HUDEP-2 (cell line): Measurements from ENCODE around the gene RGL3.
"Not testable (repeated sequence)": the region's sequence is repeated elsewhere in the genome, so short reads cannot be mapped to it uniquely, and the experiment has no call there.

Experiments
- DNase-seq, 76 experiments: peaks; one replicate each; lab custom pipeline; 2025; ENCODE audit not compliant: unreplicated experiment in 76 of 76; lab: John Stamatoyannopoulos, UW

Gene RGL3

GRCh38 chr19:11418549-11419506 lies at the start of gene RGL3:
Gene RGL3 (minus strand): TSS chr19:11419314. CDS start chr19:11419278, 36 bp downstream.
- DNase-seq: peak in 1 of 76 experiments; percentile 4

DNA sequence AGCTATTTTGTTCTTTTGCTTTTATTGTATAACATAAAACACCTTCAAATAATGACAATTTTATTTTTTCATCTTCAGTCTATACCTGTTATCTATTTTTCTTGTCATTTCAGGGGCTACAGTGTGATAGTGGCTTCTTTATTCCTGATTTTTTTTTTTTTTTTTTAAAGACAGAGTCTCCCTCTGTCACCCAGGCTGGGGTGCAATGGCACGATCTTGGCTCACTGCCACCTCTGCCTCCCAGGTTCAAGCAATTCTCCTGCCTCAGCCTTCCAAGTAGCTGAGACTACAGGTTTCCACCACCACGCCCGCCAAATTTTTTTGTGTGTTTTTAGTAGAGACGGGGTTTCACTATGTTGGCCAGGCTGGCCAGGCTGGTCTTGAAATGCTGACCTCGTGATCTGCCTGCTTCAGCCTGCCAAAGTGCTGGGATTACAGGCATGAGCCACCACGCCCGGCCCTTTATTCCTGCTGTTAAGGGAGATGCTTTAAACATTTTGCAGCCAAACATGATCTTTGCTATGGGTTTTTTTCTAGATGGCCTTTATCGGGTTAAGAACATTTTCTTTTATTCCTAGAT lies 49.2 kb upstream of the RGL3 start:
- DNase-seq: not testable (repeated sequence)

GRCh38 chr19:11465600-11465999 lies 46.5 kb upstream of the RGL3 start:
- DNase-seq: no peak

DNA sequence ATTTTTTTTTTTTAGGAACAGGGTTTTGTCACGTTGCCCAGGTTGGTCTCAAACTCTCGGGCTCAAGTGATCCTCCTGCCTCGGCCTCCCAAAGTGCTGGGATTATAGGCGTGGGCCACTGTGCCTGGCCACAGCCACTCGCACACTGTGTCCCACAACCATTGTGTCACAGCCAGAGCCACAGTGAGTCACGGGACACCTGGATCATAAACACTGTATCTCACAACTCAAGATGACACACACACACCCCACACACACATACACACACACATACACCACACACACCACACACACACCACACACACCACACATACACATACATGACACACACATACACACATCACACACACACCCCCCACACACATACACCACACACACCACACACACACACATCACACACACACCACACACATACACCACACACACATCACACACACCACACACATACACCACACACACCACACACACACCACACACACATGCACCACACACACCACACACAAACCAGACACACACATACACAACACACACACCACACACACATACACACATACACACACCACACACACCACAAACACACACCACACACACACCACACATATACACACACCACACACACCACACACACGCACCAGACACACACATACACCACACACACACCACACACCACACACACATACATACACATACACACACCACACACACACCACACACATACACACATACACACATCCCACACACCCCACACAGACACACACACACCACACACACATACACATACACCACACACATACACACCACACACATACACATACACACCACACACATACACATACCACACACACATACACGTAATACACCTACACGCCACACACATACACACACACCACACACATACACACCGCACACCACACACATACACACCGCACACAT lies 45.5 kb upstream of the RGL3 start:
- DNase-seq: no peak

DNA sequence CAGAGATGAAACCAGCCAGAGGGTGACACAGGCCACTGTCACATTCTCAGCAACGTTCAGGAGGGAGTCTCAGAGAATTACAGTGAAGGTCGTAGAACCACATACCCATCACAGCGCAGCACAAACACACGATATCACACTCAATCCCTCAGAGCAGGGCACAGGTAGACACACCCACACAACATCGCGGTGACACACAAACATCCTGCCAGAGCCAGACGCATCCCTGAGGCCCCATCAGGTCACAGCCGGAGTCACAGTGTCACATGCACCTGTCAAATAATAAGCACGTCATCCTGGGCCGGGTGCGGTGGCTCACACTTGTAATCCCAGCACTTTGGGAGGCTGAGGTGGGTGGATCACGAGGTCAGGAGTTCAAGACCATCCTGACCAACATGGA lies 44.3 kb upstream of the RGL3 start:
- DNase-seq: no peak

DNA sequence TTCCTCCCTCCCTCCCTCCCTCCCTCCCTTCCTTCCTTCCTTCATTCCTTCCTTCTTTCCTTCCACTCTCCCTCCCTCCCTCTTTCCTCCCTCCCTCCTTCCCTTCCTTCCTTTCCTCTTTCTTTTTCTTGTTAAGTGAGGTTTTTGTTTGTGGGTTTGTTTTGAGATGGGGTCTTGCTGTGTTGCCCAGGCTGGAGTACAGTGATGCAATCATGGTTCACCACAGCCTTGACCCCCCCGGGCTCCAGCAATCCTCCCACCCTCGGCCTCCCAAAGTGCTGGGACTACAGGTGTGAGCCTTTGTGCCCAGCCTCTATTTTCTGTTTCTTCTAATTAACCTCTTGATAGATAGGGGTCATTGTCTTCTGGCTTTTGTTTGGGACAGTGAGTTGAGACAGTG lies 42.3 kb upstream of the RGL3 start:
- no peak for DNase-seq

- DNase-seq: peak in 2 of 76 experiments; percentile 9 to 11
Observed at GRCh38 chr19:11460207-11460606, 41.1 kb upstream of the RGL3 start.

DNA sequence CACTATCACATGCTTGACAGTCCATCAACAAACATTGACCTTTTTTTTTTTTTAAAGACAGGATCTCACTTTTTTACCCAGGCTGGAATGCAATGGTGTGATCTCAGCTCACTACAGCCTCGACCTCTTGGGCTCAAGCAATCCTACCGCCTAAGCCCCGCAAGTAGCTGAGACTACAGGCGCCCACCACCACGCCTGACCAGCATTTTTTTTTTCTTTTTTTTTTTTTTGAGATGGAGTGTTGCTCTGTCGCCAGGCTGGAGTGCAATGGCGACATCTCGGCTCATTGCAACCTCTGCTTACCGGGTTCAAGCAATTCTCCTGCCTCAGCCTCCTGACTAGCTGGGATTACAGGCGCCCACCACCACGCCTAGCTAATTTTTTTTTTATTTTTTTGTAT lies 39.8 kb upstream of the RGL3 start:
- DNase-seq: not testable (repeated sequence)

DNA sequence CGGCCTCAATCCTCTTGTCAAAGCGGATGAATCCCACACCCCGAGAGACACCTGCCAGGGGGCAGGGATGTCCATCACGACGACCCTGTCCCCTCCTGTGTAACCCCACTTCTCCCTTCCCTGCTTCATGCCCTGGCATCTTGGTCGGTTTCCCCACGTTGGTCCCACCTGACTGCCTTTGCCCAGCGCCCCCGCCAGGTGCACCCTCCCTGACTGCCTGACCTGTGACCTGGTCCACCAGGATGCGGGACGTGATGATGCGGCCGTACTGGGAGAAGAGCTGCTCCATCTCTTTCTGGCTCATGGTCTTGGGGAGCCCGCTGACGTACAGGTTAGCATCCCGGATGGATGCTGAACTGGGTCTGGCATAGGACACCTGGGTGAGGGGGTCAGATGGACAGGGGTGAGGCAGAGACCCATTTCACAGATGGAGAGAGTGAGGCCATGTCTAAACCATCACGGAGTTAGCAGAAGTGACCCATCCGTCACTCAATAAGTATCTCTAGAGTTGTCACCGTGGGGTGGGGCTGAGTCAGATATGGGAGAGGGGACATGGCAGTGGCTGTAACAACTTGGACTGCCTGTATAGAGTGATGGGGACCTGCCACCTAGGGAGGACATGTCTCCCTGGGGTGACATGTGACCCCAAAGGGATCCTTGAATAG lies 39.3 kb upstream of the RGL3 start:
- DNase-seq: no peak

GRCh38 chr19:11457831-11458230 lies 38.7 kb upstream of the RGL3 start:
- no peak for DNase-seq

GRCh38 chr19:11457115-11457514 lies 38.0 kb upstream of the RGL3 start:
- no peak for DNase-seq

GRCh38 chr19:11456659-11457058 lies 37.5 kb upstream of the RGL3 start:
- no peak for DNase-seq

GRCh38 chr19:11455233-11455554 lies 36.1 kb upstream of the RGL3 start:
- not testable (repeated sequence) for DNase-seq

DNA sequence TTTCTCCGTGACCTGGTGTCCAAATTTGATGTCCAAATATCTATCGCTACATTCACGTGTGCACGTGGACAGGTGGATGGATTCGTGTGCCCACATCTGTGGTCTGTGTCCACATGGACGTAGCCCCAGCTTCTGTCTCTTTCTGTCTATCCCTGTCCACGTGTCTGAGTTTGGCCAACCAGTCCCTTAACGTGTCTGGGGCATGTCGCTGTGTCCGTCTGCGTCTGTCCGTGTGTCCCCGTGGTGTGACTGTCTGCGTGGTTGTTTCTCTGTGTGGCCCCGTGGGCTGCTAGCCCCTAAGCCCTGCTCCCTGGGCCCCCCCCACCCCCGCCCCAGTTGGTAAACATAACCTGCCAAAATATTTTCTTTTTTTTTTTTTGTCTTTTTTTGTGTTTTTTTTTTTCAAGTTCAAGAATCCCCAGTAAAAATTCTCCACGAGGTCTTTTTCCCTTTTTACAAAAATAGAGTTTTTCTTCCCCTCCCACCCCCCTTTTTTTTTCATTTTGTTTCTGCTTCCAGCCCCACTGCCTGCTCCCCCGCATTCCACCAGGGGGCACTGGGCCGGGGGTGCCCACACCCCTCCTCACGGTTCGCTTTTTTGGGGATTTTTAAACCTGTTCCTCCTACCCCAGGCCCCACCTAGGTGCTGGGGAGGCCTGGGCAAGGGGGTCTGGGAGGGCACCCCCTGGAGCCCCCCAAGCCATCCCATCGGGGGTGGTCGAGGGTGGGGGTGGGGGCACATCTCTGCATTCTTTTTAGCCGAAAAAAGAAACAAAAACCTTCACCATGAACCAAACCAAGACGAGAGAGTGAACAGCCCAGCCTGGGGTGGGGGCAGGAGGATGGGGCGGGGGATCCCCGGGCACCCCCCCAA lies 34.6 kb upstream of the RGL3 start:
- peak in 3 of 76 experiments; percentile 7 to 34 (median 9) for DNase-seq

DNA sequence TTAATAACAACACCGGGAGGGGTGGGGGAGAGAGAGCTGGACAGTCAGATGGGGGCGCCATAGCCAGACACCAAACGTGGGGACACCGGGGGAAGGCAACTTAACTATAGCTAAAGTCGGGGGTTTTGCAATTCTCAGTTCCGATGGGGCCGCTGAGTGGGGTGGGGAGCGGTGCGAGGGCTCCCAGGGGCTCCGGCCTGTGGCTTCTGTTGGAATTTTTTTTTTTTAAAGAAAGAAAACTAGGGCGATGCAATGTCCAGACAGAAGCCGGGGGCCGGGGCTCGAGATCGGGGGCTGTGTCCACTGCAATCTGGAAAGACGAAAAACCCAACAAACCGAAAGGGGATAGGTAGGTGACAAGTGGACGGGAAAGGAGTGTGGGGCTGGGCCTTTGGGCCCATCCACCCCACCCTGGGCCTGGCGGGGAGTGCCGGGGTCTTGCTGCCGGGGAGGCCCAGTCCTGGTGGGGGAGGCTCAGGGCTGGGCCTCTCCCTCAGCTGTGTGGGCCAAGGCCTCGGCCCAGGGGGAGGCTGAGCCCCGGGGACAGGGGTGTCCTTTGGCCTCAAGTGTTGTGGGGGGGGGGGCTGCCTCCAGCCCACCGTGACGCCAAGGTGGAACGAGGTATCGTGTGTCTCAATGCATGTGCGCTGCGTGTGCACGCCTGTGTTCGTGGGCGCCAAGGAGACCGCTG lies 33.7 kb upstream of the RGL3 start:
- DNase-seq: peak in 1 of 76 experiments; percentile 12

GRCh38 chr19:11451871-11452619 lies 32.9 kb upstream of the RGL3 start:
- DNase-seq: no peak

- DNase-seq: no peak
Observed at GRCh38 chr19:11451327-11451870, 32.3 kb upstream of the RGL3 start.
